Muscle of back (tissue), 11 donors: Measurements from ENCODE around the gene NAV2. TPM values are rescaled to one million over a fixed set of nuclear protein-coding genes. Genes with fewer than 3 reads are reported as not detected.
"Not testable (repeated sequence)": the region's sequence is repeated elsewhere in the genome, so short reads cannot be mapped to it uniquely, and the experiment has no call there.

Source experiments
- DNase-seq, 3 donors: peaks; one replicate each; pipeline versions ENCODE4 v3.0.0 to v3.0.0-alpha.2; 2013
- polyA plus RNA-seq, 10 donors: library from polyadenylated mRNA; unstranded; fragments of 120-200 nt; gene quantifications; one replicate each; pipeline ENCODE4 v1.2.1, GENCODE V29; 2013; ENCODE audit not compliant: insufficient read length in 10 of 10

The NAV2 gene
- polyA plus RNA-seq, 10 donors: 33.6 to 76.3 (median 48.3) TPM

GRCh38 chr11:19994672-19995071 lies 282.0 kb downstream of the NAV2 start:
- DNase-seq: no peak

GRCh38 chr11:19995145-19995544 lies 282.5 kb downstream of the NAV2 start:
- DNase-seq: no peak

GRCh38 chr11:19996571-19996970 lies 283.9 kb downstream of the NAV2 start:
- DNase-seq: no peak

GRCh38 chr11:20000022-20000350 lies 287.3 kb downstream of the NAV2 start:
- DNase-seq: no peak

- DNase-seq: no peak
Measured at GRCh38 chr11:20000351-20001134, 287.9 kb downstream of the NAV2 start.

- no peak for DNase-seq
Measured at GRCh38 chr11:20002312-20003216, 289.9 kb downstream of the NAV2 start.

GRCh38 chr11:20003351-20003750 lies 290.7 kb downstream of the NAV2 start:
- no peak for DNase-seq

GRCh38 chr11:20004866-20005265 lies 292.2 kb downstream of the NAV2 start:
- no peak for DNase-seq

GRCh38 chr11:20005747-20006146 lies 293.1 kb downstream of the NAV2 start:
- no peak for DNase-seq

GRCh38 chr11:20006618-20007017 lies 294.0 kb downstream of the NAV2 start:
- not testable (repeated sequence) for DNase-seq

- DNase-seq: no peak
Measured at GRCh38 chr11:20007386-20007785, 294.7 kb downstream of the NAV2 start.

GRCh38 chr11:20008190-20008870 lies 295.7 kb downstream of the NAV2 start:
- no peak for DNase-seq

- no peak for DNase-seq
Measured at GRCh38 chr11:20008871-20009644, 296.4 kb downstream of the NAV2 start.

GRCh38 chr11:20010156-20010850 lies 297.7 kb downstream of the NAV2 start:
- no peak for DNase-seq

- no peak for DNase-seq
Measured at GRCh38 chr11:20010851-20011225, 298.2 kb downstream of the NAV2 start.

GRCh38 chr11:20011307-20011951 lies 298.8 kb downstream of the NAV2 start:
- DNase-seq: no peak

GRCh38 chr11:20013346-20014066 lies 300.9 kb downstream of the NAV2 start:
- peak in 1 of 3 donors; percentile 17 for DNase-seq

GRCh38 chr11:20014067-20014402 lies 301.4 kb downstream of the NAV2 start:
- DNase-seq: no peak

- DNase-seq: no peak
Measured at GRCh38 chr11:20015101-20015500, 302.5 kb downstream of the NAV2 start.
